ENCODE data around the gene THSD1. TPM values are rescaled to one million over a fixed set of nuclear protein-coding genes. Genes with fewer than 3 reads are reported as not detected.

THSD1 gene
- total RNA-seq, 2 donors from 2014 or later: 2.7 to 4.1 TPM

DNA sequence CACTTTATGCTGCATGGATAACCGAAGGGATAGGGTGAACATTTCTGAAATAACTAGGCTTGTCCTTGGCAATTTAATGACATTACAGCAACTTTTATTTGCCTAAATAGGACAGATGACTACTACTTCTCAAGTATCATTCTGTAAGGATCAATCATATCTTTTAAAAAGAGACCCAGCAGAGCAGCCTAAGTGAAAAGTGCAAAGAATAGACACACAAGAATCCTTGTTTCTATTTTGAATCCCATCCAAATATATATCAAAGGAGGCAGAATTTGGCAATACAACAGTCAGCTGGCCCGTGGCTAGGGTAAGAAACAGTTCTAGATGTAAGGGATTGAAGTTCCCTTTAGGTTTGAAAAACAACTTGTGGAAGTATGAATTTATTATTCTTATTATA lies 6.9 kb downstream of the THSD1 start:
- ATAC-seq (ENCODE audit: insufficient number of reproducible peaks, low FRiP score, low read depth) (no peak), DNase-seq (ENCODE audit: low spot score) (no peak)
- Histone ChIP-seq H3K4me1 (ENCODE audit: control insufficient read depth in 1 of 2, low read depth in 2 of 2) (peaks cover 0 to 1% of the 10 kb centered on the region in 2 donors), H3K36me3 (no peaks in the 10 kb centered on the region), H3K4me3 (no peak overlapping the region), H3K27me3 (replicated peaks; ENCODE audit: insufficient read depth) (no peaks in the 10 kb centered on the region), H3K27ac (no peak overlapping the region), H3K9me3 (no peaks in the 10 kb centered on the region)
- TF ChIP-seq, protein P1, sequence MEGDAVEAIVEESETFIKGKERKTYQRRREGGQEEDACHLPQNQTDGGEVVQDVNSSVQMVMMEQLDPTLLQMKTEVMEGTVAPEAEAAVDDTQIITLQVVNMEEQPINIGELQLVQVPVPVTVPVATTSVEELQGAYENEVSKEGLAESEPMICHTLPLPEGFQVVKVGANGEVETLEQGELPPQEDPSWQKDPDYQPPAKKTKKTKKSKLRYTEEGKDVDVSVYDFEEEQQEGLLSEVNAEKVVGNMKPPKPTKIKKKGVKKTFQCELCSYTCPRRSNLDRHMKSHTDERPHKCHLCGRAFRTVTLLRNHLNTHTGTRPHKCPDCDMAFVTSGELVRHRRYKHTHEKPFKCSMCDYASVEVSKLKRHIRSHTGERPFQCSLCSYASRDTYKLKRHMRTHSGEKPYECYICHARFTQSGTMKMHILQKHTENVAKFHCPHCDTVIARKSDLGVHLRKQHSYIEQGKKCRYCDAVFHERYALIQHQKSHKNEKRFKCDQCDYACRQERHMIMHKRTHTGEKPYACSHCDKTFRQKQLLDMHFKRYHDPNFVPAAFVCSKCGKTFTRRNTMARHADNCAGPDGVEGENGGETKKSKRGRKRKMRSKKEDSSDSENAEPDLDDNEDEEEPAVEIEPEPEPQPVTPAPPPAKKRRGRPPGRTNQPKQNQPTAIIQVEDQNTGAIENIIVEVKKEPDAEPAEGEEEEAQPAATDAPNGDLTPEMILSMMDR (IDR thresholded peaks at IDR 0.05): no peak

DNA sequence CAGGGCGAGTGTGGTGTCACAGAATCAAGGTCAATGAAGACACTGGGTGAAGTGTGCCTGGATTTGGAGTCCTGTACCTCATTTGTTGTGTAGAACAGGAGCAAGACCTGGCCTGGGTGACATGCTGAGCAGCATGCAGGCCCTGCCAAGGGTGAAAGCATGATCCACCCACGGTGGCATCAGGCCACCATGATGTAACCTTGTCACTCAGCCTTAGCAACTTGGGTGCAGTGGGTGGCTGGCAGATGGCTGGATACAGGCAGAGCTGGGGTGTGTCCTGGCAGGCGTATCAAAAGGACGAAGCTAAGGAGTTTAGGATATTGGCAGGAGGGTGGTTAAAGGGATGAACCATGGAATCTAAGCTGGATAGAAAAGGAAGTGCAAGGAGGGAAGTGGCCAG lies 10.3 kb downstream of the THSD1 start:
- ATAC-seq (ENCODE audit: insufficient number of reproducible peaks, low FRiP score, low read depth) (no peak), DNase-seq (ENCODE audit: low spot score) (no peak)
- no peaks in the 10 kb centered on the region for H3K27me3 ChIP-seq (replicated peaks; ENCODE audit: insufficient read depth)
- no peak overlapping the region for H3K4me3 ChIP-seq
- TF ChIP-seq, protein P1 (IDR thresholded peaks at IDR 0.05): no peak
- H3K9me3 ChIP-seq: no peaks in the 10 kb centered on the region
- H3K36me3 ChIP-seq: no peaks in the 10 kb centered on the region
- H3K4me1 ChIP-seq (ENCODE audit: control insufficient read depth in 1 of 2, low read depth in 2 of 2): no peaks in the 10 kb centered on the region
- no peak overlapping the region for H3K27ac ChIP-seq

DNA sequence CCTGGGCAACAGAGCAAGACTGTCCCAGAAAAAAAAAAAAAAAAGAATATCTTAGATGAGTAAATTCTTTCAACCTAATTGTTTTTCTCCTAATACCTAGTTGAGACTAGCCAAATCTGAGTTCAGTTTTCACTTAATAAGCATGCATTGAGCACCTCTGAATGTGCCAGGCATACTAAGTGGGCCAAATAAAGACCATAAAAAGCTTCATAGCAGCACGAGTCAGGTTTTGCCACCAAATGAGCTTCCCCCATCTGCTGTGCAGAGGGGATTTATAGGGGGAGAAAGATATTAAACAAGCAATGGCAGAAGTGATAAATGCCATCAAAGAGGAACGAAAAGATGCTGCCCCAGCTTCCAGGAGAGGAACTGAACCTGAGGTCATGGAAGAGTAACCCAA lies 11.4 kb downstream of the THSD1 start:
- ATAC-seq (ENCODE audit: insufficient number of reproducible peaks, low FRiP score, low read depth) (no peak), DNase-seq (ENCODE audit: low spot score) (no peak)
- Histone ChIP-seq H3K4me3 (no peak overlapping the region), H3K27ac (no peak overlapping the region), H3K9me3 (no peaks in the 10 kb centered on the region), H3K36me3 (no peaks in the 10 kb centered on the region), H3K27me3 (replicated peaks; ENCODE audit: insufficient read depth) (no peaks in the 10 kb centered on the region), H3K4me1 (ENCODE audit: control insufficient read depth in 1 of 2, low read depth in 2 of 2) (no peaks in the 10 kb centered on the region)
- TF ChIP-seq, protein P1 (IDR thresholded peaks at IDR 0.05): no peak

DNA sequence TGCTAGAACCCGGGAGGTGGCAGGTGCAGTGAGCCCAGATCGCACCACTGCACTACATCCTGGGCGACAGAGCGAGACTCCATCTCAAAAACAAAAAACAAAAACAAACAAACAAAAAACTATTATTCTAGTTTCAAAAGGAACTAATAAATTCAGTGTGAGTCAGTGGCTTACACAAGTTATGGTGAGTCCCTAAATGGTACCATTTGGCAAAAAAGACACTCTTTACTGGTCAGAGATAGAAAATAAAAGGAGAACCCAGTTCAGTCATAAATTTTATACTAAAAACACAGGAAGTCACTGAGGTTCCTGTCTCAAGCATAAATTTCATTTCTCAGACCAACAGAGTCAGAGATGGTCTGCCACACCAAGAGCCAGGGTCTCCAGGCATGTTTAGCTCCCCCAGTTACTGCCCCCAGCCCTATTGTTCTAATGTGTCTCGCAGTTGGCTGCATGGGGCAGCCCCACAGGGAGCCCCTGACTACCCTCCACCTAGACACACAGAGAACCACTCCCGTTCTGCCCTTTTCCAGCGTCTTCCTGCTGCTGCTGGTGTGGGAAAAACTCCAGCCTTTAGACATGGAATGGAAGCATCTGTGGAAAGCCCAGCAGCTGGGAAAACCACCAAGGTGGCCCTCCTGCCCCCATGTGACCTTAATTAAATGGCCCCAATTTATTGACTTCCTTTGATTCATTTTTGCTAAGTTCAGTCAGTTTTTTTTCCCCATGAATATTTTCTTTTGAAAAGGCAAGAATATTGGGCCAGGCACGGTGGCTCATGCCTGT lies 12.2 kb downstream of the THSD1 start:
- ATAC-seq (ENCODE audit: insufficient number of reproducible peaks, low FRiP score, low read depth): no peak
- Histone ChIP-seq H3K4me3 (no peak overlapping the region), H3K27ac (no peak overlapping the region), H3K36me3 (no peaks in the 10 kb centered on the region), H3K4me1 (ENCODE audit: control insufficient read depth in 1 of 2, low read depth in 2 of 2) (no peaks in the 10 kb centered on the region), H3K9me3 (no peaks in the 10 kb centered on the region), H3K27me3 (replicated peaks; ENCODE audit: insufficient read depth) (no peaks in the 10 kb centered on the region)
- no peak for DNase-seq (ENCODE audit: low spot score)
- TF ChIP-seq, protein P1 (IDR thresholded peaks at IDR 0.05): no peak

DNA sequence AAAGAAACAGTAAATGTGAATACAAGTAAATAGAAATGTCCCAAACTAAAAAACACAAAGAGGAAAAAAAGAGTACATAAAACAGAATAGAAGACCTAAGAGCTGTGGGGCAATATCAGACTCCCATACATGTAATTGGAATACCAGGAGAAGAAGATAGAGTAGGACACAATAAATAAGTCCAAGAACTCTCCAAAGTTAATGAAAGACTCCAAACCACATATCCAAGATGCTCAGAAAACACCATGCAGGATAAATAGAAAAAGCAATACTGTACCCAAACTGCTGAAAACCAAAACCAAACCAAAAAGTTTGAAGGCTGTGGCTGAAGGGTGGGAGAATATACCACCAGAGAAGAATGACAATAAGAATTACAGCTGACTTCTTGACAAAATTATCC lies 18.3 kb downstream of the THSD1 start:
- H3K27me3 ChIP-seq (replicated peaks; ENCODE audit: insufficient read depth): no peaks in the 10 kb centered on the region
- ATAC-seq (ENCODE audit: insufficient number of reproducible peaks, low FRiP score, low read depth) (no peak), DNase-seq (ENCODE audit: low spot score) (no peak)
- H3K4me1 ChIP-seq (ENCODE audit: control insufficient read depth in 1 of 2, low read depth in 2 of 2): no peaks in the 10 kb centered on the region
- H3K9me3 ChIP-seq: no peaks in the 10 kb centered on the region
- no peak overlapping the region for H3K27ac ChIP-seq
- H3K4me3 ChIP-seq: no peak overlapping the region
- no peaks in the 10 kb centered on the region for H3K36me3 ChIP-seq
- TF ChIP-seq, protein P1 (IDR thresholded peaks at IDR 0.05): no peak
